ENCODE results near the gene SERPINB5. TPM values are rescaled to one million over a fixed set of nuclear protein-coding genes. Genes with fewer than 3 reads are reported as not detected.

The SERPINB5 gene
- total RNA-seq, 6 donors from 2014 or later: 0.61 to 0.98 TPM; not detected in 4

DNA sequence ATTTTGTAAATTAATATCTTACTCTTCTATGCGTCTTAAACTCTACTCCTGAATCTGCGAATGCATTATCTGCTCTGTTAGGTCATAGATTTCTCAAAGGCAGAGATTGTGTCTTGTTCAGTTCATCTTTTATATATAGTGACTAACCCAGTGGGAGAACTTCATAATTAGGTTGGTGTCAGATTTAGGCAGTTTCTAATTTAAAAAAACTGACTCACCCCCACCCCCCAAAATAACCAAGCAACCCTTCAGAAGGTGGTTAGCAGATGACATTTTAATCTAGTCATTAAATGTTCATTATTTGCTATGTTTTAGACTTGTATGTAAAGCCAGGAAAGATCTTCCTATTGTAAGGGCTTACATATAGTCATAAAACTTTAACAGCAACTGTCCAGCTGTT, 75.8 kb downstream of the SERPINB5 start:
- ATAC-seq (ENCODE audit: low FRiP score in 2 of 2) (no peak), DNase-seq (no peak)
- 93 to 95% methylated on average over 2 of the region's 2 CpGs for WGBS, 2 donors
- Histone ChIP-seq H3K4me3 (no peak overlapping the region), H3K27me3 (no peaks in the 10 kb centered on the region), H3K27ac (peak overlapping the region in 2 of 4 donors; percentile 27 to 56), H3K36me3 (no peaks in the 10 kb centered on the region), H3K4me1 (peaks cover 0 to 14% (median 6%) of the 10 kb centered on the region in 4 donors), H3K9me3 (no peaks in the 10 kb centered on the region)
- TF ChIP-seq POLR2A (IDR thresholded peaks at IDR 0.05) (no peak), POLR2AphosphoS5 (IDR thresholded peaks at IDR 0.05) (no peak), EP300 (IDR thresholded peaks at IDR 0.05) (no peak)
- TF ChIP-seq, protein P1, sequence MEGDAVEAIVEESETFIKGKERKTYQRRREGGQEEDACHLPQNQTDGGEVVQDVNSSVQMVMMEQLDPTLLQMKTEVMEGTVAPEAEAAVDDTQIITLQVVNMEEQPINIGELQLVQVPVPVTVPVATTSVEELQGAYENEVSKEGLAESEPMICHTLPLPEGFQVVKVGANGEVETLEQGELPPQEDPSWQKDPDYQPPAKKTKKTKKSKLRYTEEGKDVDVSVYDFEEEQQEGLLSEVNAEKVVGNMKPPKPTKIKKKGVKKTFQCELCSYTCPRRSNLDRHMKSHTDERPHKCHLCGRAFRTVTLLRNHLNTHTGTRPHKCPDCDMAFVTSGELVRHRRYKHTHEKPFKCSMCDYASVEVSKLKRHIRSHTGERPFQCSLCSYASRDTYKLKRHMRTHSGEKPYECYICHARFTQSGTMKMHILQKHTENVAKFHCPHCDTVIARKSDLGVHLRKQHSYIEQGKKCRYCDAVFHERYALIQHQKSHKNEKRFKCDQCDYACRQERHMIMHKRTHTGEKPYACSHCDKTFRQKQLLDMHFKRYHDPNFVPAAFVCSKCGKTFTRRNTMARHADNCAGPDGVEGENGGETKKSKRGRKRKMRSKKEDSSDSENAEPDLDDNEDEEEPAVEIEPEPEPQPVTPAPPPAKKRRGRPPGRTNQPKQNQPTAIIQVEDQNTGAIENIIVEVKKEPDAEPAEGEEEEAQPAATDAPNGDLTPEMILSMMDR (IDR thresholded peaks at IDR 0.05): no peak

DNA sequence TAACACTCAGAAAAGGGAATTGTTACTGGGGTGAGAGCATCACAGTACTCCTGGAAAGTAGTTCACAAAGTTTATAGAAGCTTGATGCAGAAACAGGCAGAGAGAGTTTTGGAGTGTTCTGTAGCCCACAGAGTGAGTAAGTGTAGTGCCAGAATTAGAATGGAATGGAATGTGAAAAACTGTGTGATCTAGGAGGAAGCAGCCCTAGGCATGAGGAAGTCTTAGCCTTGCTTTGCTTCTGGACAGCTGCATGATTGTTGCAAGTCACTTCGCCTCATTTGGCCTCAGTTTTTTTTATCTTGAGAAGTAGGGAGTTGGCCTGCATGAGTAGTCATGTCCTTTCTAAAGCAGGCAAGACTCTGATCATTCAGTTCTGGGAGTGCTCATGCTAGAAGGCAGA, 76.3 kb downstream of the SERPINB5 start:
- peak in 1 of 4 donors; percentile 65 for TF ChIP-seq EP300 (IDR thresholded peaks at IDR 0.05)
- TF ChIP-seq POLR2A (IDR thresholded peaks at IDR 0.05): no peak
- TF ChIP-seq POLR2AphosphoS5 (IDR thresholded peaks at IDR 0.05): peak in 1 of 2 donors; percentile 66
- TF ChIP-seq, protein P1 (IDR thresholded peaks at IDR 0.05): no peak
- 13 to 29% methylated on average over 1 of the region's 1 CpG for WGBS, 2 donors
- ATAC-seq (ENCODE audit: low FRiP score in 2 of 2): peak; percentile 87 to 93
- Histone ChIP-seq H3K9me3 (no peaks in the 10 kb centered on the region), H3K36me3 (no peaks in the 10 kb centered on the region), H3K27ac (peak overlapping the region in 3 of 4 donors; percentile 34 to 56 (median 40)), H3K4me1 (peaks cover 0 to 14% (median 6%) of the 10 kb centered on the region in 4 donors), H3K4me3 (no peak overlapping the region), H3K27me3 (no peaks in the 10 kb centered on the region)
- DNase-seq: peak in 1 of 2 donors; percentile 53

Other genes with a start within 250 kb of the SERPINB5 start
- 10 to 100 TPM in 4 of 6 donors, 1 to 10 TPM in 2; 5.9 to 19.9 (median 11.4) TPM for gene BCL2, start 157.2 kb upstream of the SERPINB5 start, total RNA-seq
- gene KDSR, start 109.8 kb upstream of the SERPINB5 start, total RNA-seq: 10 to 100 TPM; 26.2 to 68.8 (median 45.2) TPM
- 10 to 100 TPM; 24.1 to 63.7 (median 37.9) TPM for gene VPS4B, start 54.5 kb upstream of the SERPINB5 start, total RNA-seq
- gene SERPINB12, start 65.4 kb downstream of the SERPINB5 start, total RNA-seq: not detected
- gene SERPINB13, start 110.4 kb downstream of the SERPINB5 start, total RNA-seq: 1 to 10 TPM in 1 of 6 donors, not detected in 5; 3.9 TPM
- 1 to 10 TPM in 1 of 6 donors, not detected in 5; 2.6 TPM for gene SERPINB4, start 167.3 kb downstream of the SERPINB5 start, total RNA-seq
- gene SERPINB3, start 184.9 kb downstream of the SERPINB5 start, total RNA-seq: 10 to 100 TPM in 1 of 6 donors, under 1 TPM in 1, not detected in 4; 0.30 to 63.6 TPM
- gene SERPINB11, start 226.0 kb downstream of the SERPINB5 start, total RNA-seq: 10 to 100 TPM in 1 of 6 donors, under 1 TPM in 1, not detected in 4; 0.46 to 12.8 TPM

All from upper lobe of left lung (tissue), 6 donors.